Fibroblast of mammary gland (primary cell): Measurements from ENCODE around the gene HSPBAP1.

ENCODE experiments used
- DNase-seq: peaks from one replicate; pipeline ENCODE4 v3.0.0-alpha.2; 2010; ENCODE audit warnings: low read depth
- H3K4me3 ChIP-seq: 2 replicates; pipeline ENCODE4 v1.5.1; 2011; ENCODE audit warnings: low read depth, mild to moderate bottlenecking, low read length, moderate library complexity; ENCODE audit not compliant: control insufficient read depth
- TF ChIP-seq, protein P1 (sequence below): conservative IDR thresholded peaks from 2 replicates; pipeline ENCODE4 v1.5.1; 2011; ENCODE audit warnings: low read depth, low read length, inconsistent platforms; ENCODE audit not compliant: control insufficient read depth, insufficient read depth

The HSPBAP1 gene

GRCh38 chr3:122786066-122786465 is 7.6 kb downstream of the HSPBAP1 start:
- H3K4me3 ChIP-seq, result no peak overlapping the region
- TF ChIP-seq, protein P1, sequence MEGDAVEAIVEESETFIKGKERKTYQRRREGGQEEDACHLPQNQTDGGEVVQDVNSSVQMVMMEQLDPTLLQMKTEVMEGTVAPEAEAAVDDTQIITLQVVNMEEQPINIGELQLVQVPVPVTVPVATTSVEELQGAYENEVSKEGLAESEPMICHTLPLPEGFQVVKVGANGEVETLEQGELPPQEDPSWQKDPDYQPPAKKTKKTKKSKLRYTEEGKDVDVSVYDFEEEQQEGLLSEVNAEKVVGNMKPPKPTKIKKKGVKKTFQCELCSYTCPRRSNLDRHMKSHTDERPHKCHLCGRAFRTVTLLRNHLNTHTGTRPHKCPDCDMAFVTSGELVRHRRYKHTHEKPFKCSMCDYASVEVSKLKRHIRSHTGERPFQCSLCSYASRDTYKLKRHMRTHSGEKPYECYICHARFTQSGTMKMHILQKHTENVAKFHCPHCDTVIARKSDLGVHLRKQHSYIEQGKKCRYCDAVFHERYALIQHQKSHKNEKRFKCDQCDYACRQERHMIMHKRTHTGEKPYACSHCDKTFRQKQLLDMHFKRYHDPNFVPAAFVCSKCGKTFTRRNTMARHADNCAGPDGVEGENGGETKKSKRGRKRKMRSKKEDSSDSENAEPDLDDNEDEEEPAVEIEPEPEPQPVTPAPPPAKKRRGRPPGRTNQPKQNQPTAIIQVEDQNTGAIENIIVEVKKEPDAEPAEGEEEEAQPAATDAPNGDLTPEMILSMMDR, result no peak
- DNase-seq, result peak; percentile 62

DNA sequence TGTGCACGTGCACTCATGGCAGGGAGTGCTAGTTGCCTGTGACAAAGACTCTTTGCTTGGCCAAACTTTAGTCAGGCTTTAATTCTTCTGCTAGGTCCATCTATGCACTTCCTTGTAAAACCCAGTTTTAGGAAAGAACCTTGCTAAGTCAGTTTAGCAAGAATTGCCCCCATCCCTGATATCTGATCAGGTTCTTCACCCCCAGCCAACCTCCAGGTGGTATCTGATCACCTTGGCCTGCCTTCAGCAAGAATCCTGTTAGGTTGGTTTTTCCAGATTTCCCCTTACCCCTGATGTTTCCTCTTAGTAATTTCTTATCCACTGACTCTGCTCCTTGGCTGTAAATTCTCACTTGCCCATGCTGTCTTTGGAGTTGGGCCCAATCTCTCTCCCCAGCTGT is 8.4 kb downstream of the HSPBAP1 start:
- TF ChIP-seq, protein P1, result no peak

DNA sequence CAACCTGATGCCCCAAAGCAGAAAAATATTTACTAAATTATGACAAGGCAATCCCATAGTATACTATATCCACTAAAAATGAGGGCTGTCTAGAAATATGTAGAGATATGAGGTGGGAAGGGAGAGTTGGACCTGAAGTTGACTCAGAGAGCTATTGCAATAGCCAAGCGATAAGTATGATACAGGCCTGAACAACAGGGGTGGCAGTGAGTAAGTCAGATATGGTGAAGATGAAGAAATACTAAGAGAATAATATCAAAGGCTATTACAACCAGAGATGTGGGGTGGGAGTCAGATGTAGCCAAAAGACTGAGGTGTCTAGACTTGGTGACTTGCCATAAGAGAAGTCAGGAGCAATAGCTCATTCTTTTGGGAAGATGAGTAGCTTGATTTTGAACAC is 9.2 kb downstream of the HSPBAP1 start:
- no peak overlapping the region for H3K4me3 ChIP-seq
- peak; percentile 65 for DNase-seq
- TF ChIP-seq, protein P1, result no peak

More for the DNA sequence above, 8.4 kb downstream of the HSPBAP1 start:
- H3K4me3 ChIP-seq, result no peak overlapping the region
- DNase-seq, result no peak

- no peak overlapping the region for H3K4me3 ChIP-seq
- TF ChIP-seq, protein P1, result no peak
- DNase-seq, result no peak
Observed at GRCh38 chr3:122782804-122783203, 10.8 kb downstream of the HSPBAP1 start.

DNA sequence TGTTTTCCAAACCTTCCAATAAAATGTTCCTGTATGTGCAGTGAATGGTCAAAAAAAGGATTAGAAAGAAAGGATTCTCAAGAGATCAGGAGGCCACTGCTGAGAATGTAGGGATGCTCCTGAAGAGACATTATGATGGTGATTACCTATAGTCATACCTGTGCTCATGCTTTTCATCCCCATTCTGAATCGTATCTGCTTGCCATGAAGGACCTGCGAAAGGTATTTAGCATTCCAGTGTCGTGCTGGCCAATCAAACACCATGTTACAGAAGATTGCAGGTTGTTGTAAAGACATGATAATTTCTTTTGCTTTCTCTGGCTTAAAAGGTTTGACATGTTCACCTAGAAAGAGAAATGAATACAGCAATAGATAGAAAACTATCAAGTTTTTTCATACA is 16.1 kb downstream of the HSPBAP1 start:
- TF ChIP-seq, protein P1, result no peak
- DNase-seq, result no peak
- no peak overlapping the region for H3K4me3 ChIP-seq

- no peak overlapping the region for H3K4me3 ChIP-seq
- TF ChIP-seq, protein P1, result no peak
- no peak for DNase-seq
Observed at GRCh38 chr3:122776675-122777468, 16.8 kb downstream of the HSPBAP1 start.
